Measurements from ENCODE around the gene ENPP1.

DNA sequence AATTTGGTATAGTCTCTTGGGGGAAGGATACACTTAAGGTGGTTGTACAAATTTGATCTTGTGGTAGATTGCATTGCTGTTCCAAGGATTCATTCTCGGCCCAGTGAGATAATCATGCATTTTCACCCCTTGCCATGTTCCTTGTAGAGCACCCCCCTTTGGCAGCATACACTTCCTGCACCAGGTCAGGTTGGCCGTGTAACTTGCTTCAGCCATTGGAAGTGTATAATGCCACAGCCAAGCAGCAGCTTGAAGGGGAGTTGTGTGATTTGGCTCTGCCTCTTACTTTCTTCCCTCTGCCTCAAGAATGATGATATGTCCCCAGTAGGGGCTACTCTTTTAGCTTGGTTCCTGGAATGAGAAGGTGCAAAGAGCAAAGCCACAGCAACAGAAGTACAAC, 121.4 kb downstream of the ENPP1 start:
- TF ChIP-seq POLR2AphosphoS5 (IDR thresholded peaks at IDR 0.05; ENCODE audit: low read depth, low read length) (no peak), TAF1 (IDR thresholded peaks at IDR 0.05; ENCODE audit: borderline replicate concordance, low read depth, low read length) (no peak)

Data from GM12892 (cell line).